Measurements from ENCODE around the gene FCSK. TPM values are rescaled to one million over a fixed set of nuclear protein-coding genes. Genes with fewer than 3 reads are reported as not detected.

The FCSK gene
- total and polyA plus RNA-seq, 2 of the 13 experiments (the other 11 are each of a cell fraction or from before 2014, with no cell fraction given), result 9.1 to 19.2 TPM

DNA sequence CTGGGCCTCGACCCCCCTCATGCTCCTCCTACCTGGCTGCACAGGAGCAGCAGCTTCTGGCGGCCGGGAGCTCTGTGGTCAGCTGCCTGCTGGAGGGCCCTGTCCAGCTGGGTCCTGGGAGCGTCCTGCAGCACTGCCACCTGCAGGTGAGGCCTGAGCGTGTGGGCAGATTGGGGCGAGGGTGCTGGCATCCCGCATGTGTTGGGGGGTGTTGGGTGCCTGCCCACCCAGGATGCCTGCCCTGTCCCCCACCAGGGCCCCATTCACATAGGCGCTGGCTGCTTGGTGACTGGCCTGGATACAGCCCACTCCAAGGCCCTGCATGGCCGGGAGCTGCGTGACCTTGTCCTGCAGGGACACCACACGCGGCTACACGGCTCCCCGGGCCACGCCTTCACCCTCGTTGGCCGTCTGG lies 16.5 kb downstream of the FCSK start (continued):
- TF ChIP-seq, protein P1, sequence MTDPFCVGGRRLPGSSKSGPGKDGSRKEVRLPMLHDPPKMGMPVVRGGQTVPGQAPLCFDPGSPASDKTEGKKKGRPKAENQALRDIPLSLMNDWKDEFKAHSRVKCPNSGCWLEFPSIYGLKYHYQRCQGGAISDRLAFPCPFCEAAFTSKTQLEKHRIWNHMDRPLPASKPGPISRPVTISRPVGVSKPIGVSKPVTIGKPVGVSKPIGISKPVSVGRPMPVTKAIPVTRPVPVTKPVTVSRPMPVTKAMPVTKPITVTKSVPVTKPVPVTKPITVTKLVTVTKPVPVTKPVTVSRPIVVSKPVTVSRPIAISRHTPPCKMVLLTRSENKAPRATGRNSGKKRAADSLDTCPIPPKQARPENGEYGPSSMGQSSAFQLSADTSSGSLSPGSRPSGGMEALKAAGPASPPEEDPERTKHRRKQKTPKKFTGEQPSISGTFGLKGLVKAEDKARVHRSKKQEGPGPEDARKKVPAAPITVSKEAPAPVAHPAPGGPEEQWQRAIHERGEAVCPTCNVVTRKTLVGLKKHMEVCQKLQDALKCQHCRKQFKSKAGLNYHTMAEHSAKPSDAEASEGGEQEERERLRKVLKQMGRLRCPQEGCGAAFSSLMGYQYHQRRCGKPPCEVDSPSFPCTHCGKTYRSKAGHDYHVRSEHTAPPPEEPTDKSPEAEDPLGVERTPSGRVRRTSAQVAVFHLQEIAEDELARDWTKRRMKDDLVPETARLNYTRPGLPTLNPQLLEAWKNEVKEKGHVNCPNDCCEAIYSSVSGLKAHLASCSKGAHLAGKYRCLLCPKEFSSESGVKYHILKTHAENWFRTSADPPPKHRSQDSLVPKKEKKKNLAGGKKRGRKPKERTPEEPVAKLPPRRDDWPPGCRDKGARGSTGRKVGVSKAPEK (CRISPR knock-in tag; IDR thresholded peaks at IDR 0.05; ENCODE audit: borderline replicate concordance), result no peak
- TF ChIP-seq HNRNPK (IDR thresholded peaks at IDR 0.05; ENCODE audit: low read depth, low read length, poor library complexity, severe bottlenecking), result peak; percentile 76
- TF ChIP-seq, protein P2, sequence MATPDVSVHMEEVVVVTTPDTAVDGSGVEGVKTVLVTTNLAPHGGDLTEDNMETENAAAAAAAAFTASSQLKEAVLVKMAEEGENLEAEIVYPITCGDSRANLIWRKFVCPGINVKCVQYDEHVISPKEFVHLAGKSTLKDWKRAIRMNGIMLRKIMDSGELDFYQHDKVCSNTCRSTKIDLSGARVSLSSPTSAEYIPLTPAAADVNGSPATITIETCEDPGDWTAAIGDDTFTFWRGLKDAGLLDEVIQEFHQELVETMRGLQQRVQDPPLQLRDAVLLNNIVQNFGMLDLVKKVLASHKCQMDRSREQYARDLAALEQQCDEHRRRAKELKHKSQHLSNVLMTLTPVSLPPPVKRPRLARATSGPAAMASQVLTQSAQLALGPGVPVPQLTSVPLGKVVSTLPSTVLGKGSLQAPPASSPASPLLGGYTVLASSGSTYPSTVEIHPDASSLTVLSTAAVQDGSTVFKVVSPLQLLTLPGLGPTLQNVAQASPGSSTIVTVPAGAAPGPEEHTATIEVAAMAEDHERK (CRISPR knock-in tag; IDR thresholded peaks at IDR 0.05; ENCODE audit: low read depth), result no peak
- no peak; the same call in 1 of the 2 replicates for TF ChIP-seq PHF20 (CRISPR knock-in tag; IDR thresholded peaks at IDR 0.05)
- TF ChIP-seq THAP11 (CRISPR knock-in tag; IDR thresholded peaks at IDR 0.05), result peak; percentile 69
- TF ChIP-seq PHF8 (CRISPR knock-in tag; IDR thresholded peaks at IDR 0.05), result no peak
- TF ChIP-seq, protein P3, sequence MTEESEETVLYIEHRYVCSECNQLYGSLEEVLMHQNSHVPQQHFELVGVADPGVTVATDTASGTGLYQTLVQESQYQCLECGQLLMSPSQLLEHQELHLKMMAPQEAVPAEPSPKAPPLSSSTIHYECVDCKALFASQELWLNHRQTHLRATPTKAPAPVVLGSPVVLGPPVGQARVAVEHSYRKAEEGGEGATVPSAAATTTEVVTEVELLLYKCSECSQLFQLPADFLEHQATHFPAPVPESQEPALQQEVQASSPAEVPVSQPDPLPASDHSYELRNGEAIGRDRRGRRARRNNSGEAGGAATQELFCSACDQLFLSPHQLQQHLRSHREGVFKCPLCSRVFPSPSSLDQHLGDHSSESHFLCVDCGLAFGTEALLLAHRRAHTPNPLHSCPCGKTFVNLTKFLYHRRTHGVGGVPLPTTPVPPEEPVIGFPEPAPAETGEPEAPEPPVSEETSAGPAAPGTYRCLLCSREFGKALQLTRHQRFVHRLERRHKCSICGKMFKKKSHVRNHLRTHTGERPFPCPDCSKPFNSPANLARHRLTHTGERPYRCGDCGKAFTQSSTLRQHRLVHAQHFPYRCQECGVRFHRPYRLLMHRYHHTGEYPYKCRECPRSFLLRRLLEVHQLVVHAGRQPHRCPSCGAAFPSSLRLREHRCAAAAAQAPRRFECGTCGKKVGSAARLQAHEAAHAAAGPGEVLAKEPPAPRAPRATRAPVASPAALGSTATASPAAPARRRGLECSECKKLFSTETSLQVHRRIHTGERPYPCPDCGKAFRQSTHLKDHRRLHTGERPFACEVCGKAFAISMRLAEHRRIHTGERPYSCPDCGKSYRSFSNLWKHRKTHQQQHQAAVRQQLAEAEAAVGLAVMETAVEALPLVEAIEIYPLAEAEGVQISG (CRISPR knock-in tag; IDR thresholded peaks at IDR 0.05), result peak; percentile 96
- TF ChIP-seq ZBTB21 (CRISPR knock-in tag; IDR thresholded peaks at IDR 0.05), result no peak
- TF ChIP-seq, protein P4, sequence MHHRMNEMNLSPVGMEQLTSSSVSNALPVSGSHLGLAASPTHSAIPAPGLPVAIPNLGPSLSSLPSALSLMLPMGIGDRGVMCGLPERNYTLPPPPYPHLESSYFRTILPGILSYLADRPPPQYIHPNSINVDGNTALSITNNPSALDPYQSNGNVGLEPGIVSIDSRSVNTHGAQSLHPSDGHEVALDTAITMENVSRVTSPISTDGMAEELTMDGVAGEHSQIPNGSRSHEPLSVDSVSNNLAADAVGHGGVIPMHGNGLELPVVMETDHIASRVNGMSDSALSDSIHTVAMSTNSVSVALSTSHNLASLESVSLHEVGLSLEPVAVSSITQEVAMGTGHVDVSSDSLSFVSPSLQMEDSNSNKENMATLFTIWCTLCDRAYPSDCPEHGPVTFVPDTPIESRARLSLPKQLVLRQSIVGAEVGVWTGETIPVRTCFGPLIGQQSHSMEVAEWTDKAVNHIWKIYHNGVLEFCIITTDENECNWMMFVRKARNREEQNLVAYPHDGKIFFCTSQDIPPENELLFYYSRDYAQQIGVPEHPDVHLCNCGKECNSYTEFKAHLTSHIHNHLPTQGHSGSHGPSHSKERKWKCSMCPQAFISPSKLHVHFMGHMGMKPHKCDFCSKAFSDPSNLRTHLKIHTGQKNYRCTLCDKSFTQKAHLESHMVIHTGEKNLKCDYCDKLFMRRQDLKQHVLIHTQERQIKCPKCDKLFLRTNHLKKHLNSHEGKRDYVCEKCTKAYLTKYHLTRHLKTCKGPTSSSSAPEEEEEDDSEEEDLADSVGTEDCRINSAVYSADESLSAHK (CRISPR knock-in tag; IDR thresholded peaks at IDR 0.05; ENCODE audit: borderline replicate concordance), result no peak
- peak; percentile 99 for TF ChIP-seq RAD21 (CRISPR knock-in tag; IDR thresholded peaks at IDR 0.05)
- peak; percentile 64 for TF ChIP-seq RXRA (CRISPR knock-in tag; IDR thresholded peaks at IDR 0.05)
- TF ChIP-seq, protein P5, sequence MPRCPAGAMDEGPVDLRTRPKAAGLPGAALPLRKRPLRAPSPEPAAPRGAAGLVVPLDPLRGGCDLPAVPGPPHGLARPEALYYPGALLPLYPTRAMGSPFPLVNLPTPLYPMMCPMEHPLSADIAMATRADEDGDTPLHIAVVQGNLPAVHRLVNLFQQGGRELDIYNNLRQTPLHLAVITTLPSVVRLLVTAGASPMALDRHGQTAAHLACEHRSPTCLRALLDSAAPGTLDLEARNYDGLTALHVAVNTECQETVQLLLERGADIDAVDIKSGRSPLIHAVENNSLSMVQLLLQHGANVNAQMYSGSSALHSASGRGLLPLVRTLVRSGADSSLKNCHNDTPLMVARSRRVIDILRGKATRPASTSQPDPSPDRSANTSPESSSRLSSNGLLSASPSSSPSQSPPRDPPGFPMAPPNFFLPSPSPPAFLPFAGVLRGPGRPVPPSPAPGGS (CRISPR knock-in tag; IDR thresholded peaks at IDR 0.05), result no peak
- TF ChIP-seq, protein P6, sequence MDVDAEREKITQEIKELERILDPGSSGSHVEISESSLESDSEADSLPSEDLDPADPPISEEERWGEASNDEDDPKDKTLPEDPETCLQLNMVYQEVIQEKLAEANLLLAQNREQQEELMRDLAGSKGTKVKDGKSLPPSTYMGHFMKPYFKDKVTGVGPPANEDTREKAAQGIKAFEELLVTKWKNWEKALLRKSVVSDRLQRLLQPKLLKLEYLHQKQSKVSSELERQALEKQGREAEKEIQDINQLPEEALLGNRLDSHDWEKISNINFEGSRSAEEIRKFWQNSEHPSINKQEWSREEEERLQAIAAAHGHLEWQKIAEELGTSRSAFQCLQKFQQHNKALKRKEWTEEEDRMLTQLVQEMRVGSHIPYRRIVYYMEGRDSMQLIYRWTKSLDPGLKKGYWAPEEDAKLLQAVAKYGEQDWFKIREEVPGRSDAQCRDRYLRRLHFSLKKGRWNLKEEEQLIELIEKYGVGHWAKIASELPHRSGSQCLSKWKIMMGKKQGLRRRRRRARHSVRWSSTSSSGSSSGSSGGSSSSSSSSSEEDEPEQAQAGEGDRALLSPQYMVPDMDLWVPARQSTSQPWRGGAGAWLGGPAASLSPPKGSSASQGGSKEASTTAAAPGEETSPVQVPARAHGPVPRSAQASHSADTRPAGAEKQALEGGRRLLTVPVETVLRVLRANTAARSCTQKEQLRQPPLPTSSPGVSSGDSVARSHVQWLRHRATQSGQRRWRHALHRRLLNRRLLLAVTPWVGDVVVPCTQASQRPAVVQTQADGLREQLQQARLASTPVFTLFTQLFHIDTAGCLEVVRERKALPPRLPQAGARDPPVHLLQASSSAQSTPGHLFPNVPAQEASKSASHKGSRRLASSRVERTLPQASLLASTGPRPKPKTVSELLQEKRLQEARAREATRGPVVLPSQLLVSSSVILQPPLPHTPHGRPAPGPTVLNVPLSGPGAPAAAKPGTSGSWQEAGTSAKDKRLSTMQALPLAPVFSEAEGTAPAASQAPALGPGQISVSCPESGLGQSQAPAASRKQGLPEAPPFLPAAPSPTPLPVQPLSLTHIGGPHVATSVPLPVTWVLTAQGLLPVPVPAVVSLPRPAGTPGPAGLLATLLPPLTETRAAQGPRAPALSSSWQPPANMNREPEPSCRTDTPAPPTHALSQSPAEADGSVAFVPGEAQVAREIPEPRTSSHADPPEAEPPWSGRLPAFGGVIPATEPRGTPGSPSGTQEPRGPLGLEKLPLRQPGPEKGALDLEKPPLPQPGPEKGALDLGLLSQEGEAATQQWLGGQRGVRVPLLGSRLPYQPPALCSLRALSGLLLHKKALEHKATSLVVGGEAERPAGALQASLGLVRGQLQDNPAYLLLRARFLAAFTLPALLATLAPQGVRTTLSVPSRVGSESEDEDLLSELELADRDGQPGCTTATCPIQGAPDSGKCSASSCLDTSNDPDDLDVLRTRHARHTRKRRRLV (CRISPR knock-in tag; IDR thresholded peaks at IDR 0.05), result no peak

All from HepG2 (cell line).